CD14-positive monocyte (primary cell): ENCODE results near the gene DSCAML1. TPM values are rescaled to one million over a fixed set of nuclear protein-coding genes. Genes with fewer than 3 reads are reported as not detected.

ENCODE experiments used
- DNase-seq, 3 donors: peaks; one replicate each; pipeline ENCODE4 v3.0.0-alpha.2; 2011 to 2022
- H2AFZ ChIP-seq: 2 replicates; pipeline ENCODE4 v1.6.0; 2012; ENCODE audit warnings: mild to moderate bottlenecking, low read depth, low read length, inconsistent platforms; ENCODE audit not compliant: insufficient read depth, poor library complexity, severe bottlenecking
- H3K27ac ChIP-seq, 2 donors: 1 replicate in 1 of 2; 2 replicates in 1 of 2; pipeline ENCODE4 v1.5.1; 2012 to 2013; ENCODE audit warnings: low read length in 2 of 2, control low read depth in 1 of 2, inconsistent platforms in 1 of 2, low read depth in 1 of 2, mild to moderate bottlenecking in 1 of 2
- H3K27me3 ChIP-seq, 2 donors: one replicate each; pipeline versions ENCODE4 v1.6.0 to v1.6.1; 2011 to 2013; ENCODE audit warnings: low read length in 2 of 2; ENCODE audit not compliant: control insufficient read depth in 2 of 2, insufficient read depth in 2 of 2
- H3K36me3 ChIP-seq, 2 donors: replicated peaks in 1 of 2; 1 replicate in 1 of 2; 2 replicates in 1 of 2; pipeline versions ENCODE4 v1.5.1 to v1.6.1; 2012 to 2013; ENCODE audit warnings: low read length in 2 of 2, control low read depth in 1 of 2, inconsistent platforms in 1 of 2, mild to moderate bottlenecking in 1 of 2; ENCODE audit not compliant: insufficient read depth in 2 of 2, control insufficient read depth in 1 of 2
- H3K4me1 ChIP-seq, 2 donors: 1 replicate in 1 of 2; 2 replicates in 1 of 2; pipeline versions ENCODE4 v1.5.1 to v1.6.1; 2012 to 2013; ENCODE audit warnings: low read length in 2 of 2, control low read depth in 1 of 2, inconsistent platforms in 1 of 2, mild to moderate bottlenecking in 1 of 2, moderate library complexity in 1 of 2; ENCODE audit not compliant: insufficient read depth in 2 of 2, control insufficient read depth in 1 of 2
- H3K4me2 ChIP-seq: replicated peaks from 2 replicates; pipeline ENCODE3; 2012; ENCODE audit warnings: low read length, moderate library complexity, mild to moderate bottlenecking; ENCODE audit not compliant: poor library complexity, severe bottlenecking; ENCODE audit errors: extremely low read depth
- H3K4me3 ChIP-seq, 3 experiments: fragments of 200-600 bp in 1 of 3; sonication (generic) in 1 of 3; replicated peaks in 1 of 3; 1 replicate in 2 of 3; 2 replicates in 1 of 3; pipeline ENCODE4 v1.5.1; 2011 to 2013; ENCODE audit warnings: low read length in 3 of 3, mild to moderate bottlenecking in 3 of 3, control low read depth in 2 of 3, low read depth in 2 of 3, inconsistent platforms in 1 of 3, moderate library complexity in 1 of 3
- H3K79me2 ChIP-seq: 2 replicates; pipeline ENCODE4 v1.6.0; 2012; ENCODE audit warnings: mild to moderate bottlenecking, control low read depth, inconsistent platforms, low read length, moderate library complexity; ENCODE audit not compliant: insufficient read depth
- H3K9ac ChIP-seq: 2 replicates; pipeline ENCODE4 v1.6.0; 2017; ENCODE audit warnings: low read length, mild to moderate bottlenecking; ENCODE audit not compliant: insufficient read depth, poor library complexity, severe bottlenecking
- H3K9me3 ChIP-seq, 2 donors: replicated peaks in 1 of 2; 1 replicate in 1 of 2; 2 replicates in 1 of 2; pipeline versions ENCODE4 v1.5.1 to v1.6.1; 2012 to 2013; ENCODE audit warnings: low read length in 2 of 2, control low read depth in 1 of 2; ENCODE audit not compliant: control insufficient read depth in 1 of 2, insufficient read depth in 1 of 2
- H4K20me1 ChIP-seq: 2 replicates; pipeline ENCODE4 v1.6.0; 2012; ENCODE audit warnings: mild to moderate bottlenecking, low read length, control low read depth, moderate library complexity; ENCODE audit not compliant: insufficient read depth
- H3K27ac Mint-ChIP-seq, 7 donors: one replicate each; pipeline ENCODE4 v1.8.0; 2020; ENCODE audit warnings: mild to moderate bottlenecking in 7 of 7, mixed read lengths in 7 of 7, moderate library complexity in 6 of 7, inconsistent platforms in 2 of 7
- H3K27me3 Mint-ChIP-seq, 3 donors: one replicate each; pipeline ENCODE4 v1.8.0; 2021 to 2022; ENCODE audit warnings: low read depth in 3 of 3, mild to moderate bottlenecking in 3 of 3, mixed read lengths in 3 of 3, moderate library complexity in 3 of 3, inconsistent platforms in 1 of 3
- H3K36me3 Mint-ChIP-seq, 2 donors: one replicate each; pipeline ENCODE4 v1.8.0; 2020; ENCODE audit warnings: mixed read lengths in 2 of 2, inconsistent platforms in 1 of 2, mild to moderate bottlenecking in 1 of 2
- H3K4me1 Mint-ChIP-seq: one replicate; pipeline ENCODE4 v1.8.0; 2020; ENCODE audit warnings: mild to moderate bottlenecking, mixed read lengths
- H3K4me3 Mint-ChIP-seq, 2 donors: one replicate each; pipeline ENCODE4 v1.8.0; 2020; ENCODE audit warnings: mild to moderate bottlenecking in 2 of 2, mixed read lengths in 2 of 2, moderate library complexity in 1 of 2
- H3K9me3 Mint-ChIP-seq, 7 donors: one replicate each; pipeline ENCODE4 v1.8.0; 2020 to 2022; ENCODE audit warnings: mixed read lengths in 7 of 7, mild to moderate bottlenecking in 6 of 7, moderate library complexity in 6 of 7, inconsistent platforms in 2 of 7
- CTCF ChIP-seq: fragments of 200-600 bp; IDR thresholded peaks from one replicate; pipeline ENCODE4 v1.8.0; 2022; ENCODE audit warnings: antibody characterized with exemption, mild to moderate bottlenecking
- WGBS: methylation state at CpG from one replicate; pipeline ENCODE4 v1.1.5; 2013; ENCODE audit warnings: missing lambda C conversion rate; ENCODE audit not compliant: insufficient coverage; 5-methylcytosine and 5-hydroxymethylcytosine counted together
- intact Hi-C, 2 donors: fragments of 100-400 bp; cut with micrococcal nuclease; formaldehyde crosslinking; loops; one replicate each; pipeline versions ENCODE4 v1.15.0 to v1.15.1; 2023
- polyA plus RNA-seq, 3 donors: library from polyadenylated mRNA; depleted of rRNA in 1 of 3; unstranded in 2 of 3; stranded (reverse) in 1 of 3; fragments of 300-500 nt in 2 of 3; fragments of >200 nt in 1 of 3; fragmentation: Illumina TruSeq in 2 of 3; gene quantifications; 1 replicate in 2 of 3; 2 replicates in 1 of 3; pipeline ENCODE4 v1.2.3, GENCODE V29; 2012 to 2021

Gene DSCAML1
- polyA plus RNA-seq, 3 donors: not detected

- TF ChIP-seq CTCF: no peak
- no peak for DNase-seq
- no peak overlapping the region for H3K9ac ChIP-seq
- H3K4me3 ChIP-seq: no peak overlapping the region
- H3K9me3 Mint-ChIP-seq: peaks cover 0 to 4% (median 0%) of the 10 kb centered on the region in 7 donors
- H3K36me3 ChIP-seq: no peaks in the 10 kb centered on the region
- H3K79me2 ChIP-seq: no peaks in the 10 kb centered on the region
- H3K4me3 Mint-ChIP-seq: no peak overlapping the region
- no peak overlapping the region for H2AFZ ChIP-seq
- H3K4me1 ChIP-seq: no peaks in the 10 kb centered on the region
- H4K20me1 ChIP-seq: no peaks in the 10 kb centered on the region
- no peak overlapping the region for H3K27ac Mint-ChIP-seq
- H3K27ac ChIP-seq: no peak overlapping the region
- no peaks in the 10 kb centered on the region for H3K36me3 Mint-ChIP-seq
- WGBS: 100% methylated on average over 1 of the region's 4 CpGs
- H3K4me1 Mint-ChIP-seq: peaks cover 5% of the 10 kb centered on the region
- H3K27me3 Mint-ChIP-seq: peaks cover 2 to 5% (median 4%) of the 10 kb centered on the region in 3 donors
- H3K4me2 ChIP-seq: no peak overlapping the region
- intact Hi-C loops: no loop called here
- peaks cover 0 to 3% of the 10 kb centered on the region in 2 donors for H3K27me3 ChIP-seq
- no peaks in the 10 kb centered on the region for H3K9me3 ChIP-seq
These were observed 221.2 kb downstream of the DSCAML1 start for GRCh38 chr11:117575856-117576255.

DNA sequence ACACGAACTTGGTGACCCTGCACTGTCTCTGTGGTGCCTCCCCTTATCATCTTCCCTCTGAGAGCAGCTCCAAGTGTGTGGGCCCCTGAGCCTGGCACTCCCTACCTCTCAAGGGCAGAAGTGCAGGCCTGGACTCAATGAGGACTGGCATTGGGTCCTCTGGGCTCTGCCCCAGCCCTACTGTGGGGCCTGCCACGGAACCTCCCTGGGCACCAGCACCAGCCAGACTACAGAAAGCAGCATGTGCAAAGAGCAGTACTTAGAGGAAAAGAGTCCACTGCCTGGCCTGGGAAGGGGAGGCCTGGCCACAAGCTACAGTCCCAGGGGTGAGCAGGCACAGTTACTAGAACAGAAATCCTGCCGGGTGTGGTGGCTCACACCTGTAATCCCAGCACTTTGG, 222.5 kb downstream of the DSCAML1 start:
- Histone ChIP-seq H4K20me1 (no peaks in the 10 kb centered on the region), H3K79me2 (no peaks in the 10 kb centered on the region), H3K4me3 (no peak overlapping the region), H2AFZ (no peak overlapping the region), H3K36me3 (no peaks in the 10 kb centered on the region), H3K27me3 (no peaks in the 10 kb centered on the region), H3K9ac (no peak overlapping the region), H3K4me2 (no peak overlapping the region), H3K9me3 (no peaks in the 10 kb centered on the region), H3K4me1 (no peaks in the 10 kb centered on the region), H3K27ac (no peak overlapping the region)
- H3K4me1 Mint-ChIP-seq: peaks cover 5% of the 10 kb centered on the region
- H3K4me3 Mint-ChIP-seq: no peak overlapping the region
- WGBS: 92% methylated on average over 3 of the region's 3 CpGs
- peaks cover 2 to 5% (median 4%) of the 10 kb centered on the region in 3 donors for H3K27me3 Mint-ChIP-seq
- H3K36me3 Mint-ChIP-seq: no peaks in the 10 kb centered on the region
- H3K27ac Mint-ChIP-seq: peak overlapping the region in 1 of 7 donors; percentile 43
- intact Hi-C loops: no loop called here
- H3K9me3 Mint-ChIP-seq: peaks cover 0 to 4% (median 0%) of the 10 kb centered on the region in 7 donors
- TF ChIP-seq CTCF: no peak
- DNase-seq: no peak
